Esophagus squamous epithelium (tissue), 4 donors: ENCODE data around the gene SLC41A3.

ENCODE experiments used
- POLR2A ChIP-seq, 4 donors: fragments of 450-650 bp; IDR thresholded peaks; one replicate each; pipeline ENCODE4 v1.6.1; 2017; ENCODE audit warnings: antibody characterized with exemption in 4 of 4, mild to moderate bottlenecking in 4 of 4, moderate library complexity in 3 of 4
- TF ChIP-seq, protein P1 (sequence below), 6 experiments: fragments of 450-650 bp in 4 of 6; fragments of 200-600 bp in 2 of 6; sonication (generic) in 2 of 6; IDR thresholded peaks; one replicate each; pipeline ENCODE4 v1.5.1; 2016 to 2019; ENCODE audit warnings: antibody characterized with exemption in 6 of 6, mild to moderate bottlenecking in 4 of 6, moderate library complexity in 4 of 6

DNA sequence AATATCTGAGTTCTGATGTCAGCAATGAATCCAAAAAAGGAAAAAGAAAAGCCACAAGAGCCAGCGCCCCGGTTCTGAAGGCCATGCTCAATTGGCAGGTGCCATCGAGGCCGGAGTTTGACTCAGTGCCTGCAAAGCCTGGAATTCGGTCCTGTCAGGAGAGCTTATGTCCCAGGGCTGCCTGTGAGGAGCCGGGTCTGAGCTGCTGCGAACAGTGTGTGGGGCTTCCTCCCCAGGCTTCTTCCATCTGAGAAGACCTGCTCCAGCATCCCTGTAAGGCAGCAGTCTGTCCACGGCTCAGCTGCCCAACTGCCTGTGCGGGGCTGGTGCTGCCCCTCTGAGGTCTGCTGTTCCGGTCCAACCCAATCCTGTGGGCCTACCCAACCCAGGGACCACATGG lies 68.8 kb downstream of the SLC41A3 start:
- no peak for TF ChIP-seq POLR2A (IDR thresholded peaks at IDR 0.05)
- TF ChIP-seq, protein P1, sequence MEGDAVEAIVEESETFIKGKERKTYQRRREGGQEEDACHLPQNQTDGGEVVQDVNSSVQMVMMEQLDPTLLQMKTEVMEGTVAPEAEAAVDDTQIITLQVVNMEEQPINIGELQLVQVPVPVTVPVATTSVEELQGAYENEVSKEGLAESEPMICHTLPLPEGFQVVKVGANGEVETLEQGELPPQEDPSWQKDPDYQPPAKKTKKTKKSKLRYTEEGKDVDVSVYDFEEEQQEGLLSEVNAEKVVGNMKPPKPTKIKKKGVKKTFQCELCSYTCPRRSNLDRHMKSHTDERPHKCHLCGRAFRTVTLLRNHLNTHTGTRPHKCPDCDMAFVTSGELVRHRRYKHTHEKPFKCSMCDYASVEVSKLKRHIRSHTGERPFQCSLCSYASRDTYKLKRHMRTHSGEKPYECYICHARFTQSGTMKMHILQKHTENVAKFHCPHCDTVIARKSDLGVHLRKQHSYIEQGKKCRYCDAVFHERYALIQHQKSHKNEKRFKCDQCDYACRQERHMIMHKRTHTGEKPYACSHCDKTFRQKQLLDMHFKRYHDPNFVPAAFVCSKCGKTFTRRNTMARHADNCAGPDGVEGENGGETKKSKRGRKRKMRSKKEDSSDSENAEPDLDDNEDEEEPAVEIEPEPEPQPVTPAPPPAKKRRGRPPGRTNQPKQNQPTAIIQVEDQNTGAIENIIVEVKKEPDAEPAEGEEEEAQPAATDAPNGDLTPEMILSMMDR (IDR thresholded peaks at IDR 0.05), result no peak
